ENCODE data around the gene STX17. TPM values are rescaled to one million over a fixed set of nuclear protein-coding genes. Genes with fewer than 3 reads are reported as not detected.

The STX17 gene
- total and polyA plus RNA-seq, 10 of the 15 experiments (the other 5 are each of a cell fraction or from before 2014, with no cell fraction given) = 11.5 to 29.3 (median 20.0) TPM

- 92% methylated on average over 6 of the region's 6 CpGs for WGBS (ENCODE audit: insufficient coverage, insufficient replicate concordance, low lambda C conversion rate, missing lambda C conversion rate)
- BruUV-seq (replicated peaks) = no TSS peak
- intact Hi-C loops (cut with micrococcal nuclease; ENCODE audit: unreplicated experiment) = no loop called here
Observed at GRCh38 chr9:99931155-99931840, 24.8 kb downstream of the STX17 start.

More at GRCh38 chr9:99931155-99931840, 24.8 kb downstream of the STX17 start:
- no peaks in the 10 kb centered on the region for H3K27me3 ChIP-seq (replicated peaks in 1 of 2; ENCODE audit: control insufficient read depth in 2 of 2, insufficient read depth in 2 of 2, low read length in 1 of 2)
- H3K27ac ChIP-seq (ENCODE audit: control insufficient read depth, insufficient read depth) = no peak overlapping the region
- no peaks in the 10 kb centered on the region for H3K79me2 ChIP-seq (ENCODE audit: control insufficient read depth, insufficient read depth, low read length)
- CTCF ChIA-PET = interaction anchor here (0.6 to 1.2 kb wide), 4 partner anchors 16 to 669 kb away, joined by 3 read pairs; no protein-coding TSS in a partner anchor
- no peak overlapping the region for H3K4me2 ChIP-seq (ENCODE audit: control insufficient read depth, insufficient read depth)
- H3K9me3 ChIP-seq (replicated peaks; ENCODE audit: control insufficient read depth, insufficient read depth, low read length) = no peaks in the 10 kb centered on the region; the same call in 1 of the 3 replicates
- no peaks in the 10 kb centered on the region for H3K36me3 ChIP-seq (ENCODE audit: control insufficient read depth in 2 of 2, insufficient read depth in 2 of 2, low read length in 1 of 2)
- no peak overlapping the region for H3K9ac ChIP-seq (ENCODE audit: control insufficient read depth, insufficient read depth, low read length)
- ATAC-seq (no peak), FAIRE-seq (no peak), DNase-seq (ENCODE audit: low read depth, low spot score) (no peak)
- TF ChIP-seq, protein P1, sequence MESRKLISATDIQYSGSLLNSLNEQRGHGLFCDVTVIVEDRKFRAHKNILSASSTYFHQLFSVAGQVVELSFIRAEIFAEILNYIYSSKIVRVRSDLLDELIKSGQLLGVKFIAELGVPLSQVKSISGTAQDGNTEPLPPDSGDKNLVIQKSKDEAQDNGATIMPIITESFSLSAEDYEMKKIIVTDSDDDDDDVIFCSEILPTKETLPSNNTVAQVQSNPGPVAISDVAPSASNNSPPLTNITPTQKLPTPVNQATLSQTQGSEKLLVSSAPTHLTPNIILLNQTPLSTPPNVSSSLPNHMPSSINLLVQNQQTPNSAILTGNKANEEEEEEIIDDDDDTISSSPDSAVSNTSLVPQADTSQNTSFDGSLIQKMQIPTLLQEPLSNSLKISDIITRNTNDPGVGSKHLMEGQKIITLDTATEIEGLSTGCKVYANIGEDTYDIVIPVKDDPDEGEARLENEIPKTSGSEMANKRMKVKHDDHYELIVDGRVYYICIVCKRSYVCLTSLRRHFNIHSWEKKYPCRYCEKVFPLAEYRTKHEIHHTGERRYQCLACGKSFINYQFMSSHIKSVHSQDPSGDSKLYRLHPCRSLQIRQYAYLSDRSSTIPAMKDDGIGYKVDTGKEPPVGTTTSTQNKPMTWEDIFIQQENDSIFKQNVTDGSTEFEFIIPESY (IDR thresholded peaks at IDR 0.05) = no peak
- no peak for TF ChIP-seq MEF2B (IDR thresholded peaks at IDR 0.05; ENCODE audit: partially characterized antibody, poor library complexity, severe bottlenecking)
- no peak for TF ChIP-seq ZNF207 (IDR thresholded peaks at IDR 0.05; ENCODE audit: borderline replicate concordance)
- TF ChIP-seq TBL1XR1 (IDR thresholded peaks at IDR 0.05; ENCODE audit: low read depth, low read length) = no peak
- no peak for TF ChIP-seq SRF (IDR thresholded peaks at IDR 0.05; ENCODE audit: low read depth in 2 of 2, low read length in 2 of 2)
- TF ChIP-seq CEBPB (IDR thresholded peaks at IDR 0.05; ENCODE audit: borderline replicate concordance in 1 of 2, low read depth in 2 of 2, low read length in 2 of 2) = no peak
- no peak for TF ChIP-seq MXI1 (IDR thresholded peaks at IDR 0.05; ENCODE audit: low read depth, low read length)
- no peak for TF ChIP-seq PAX8 (IDR thresholded peaks at IDR 0.05)
- TF ChIP-seq SREBF1 (IDR thresholded peaks at IDR 0.05; ENCODE audit: low read length) = no peak
- no peak for TF ChIP-seq CHD4 (IDR thresholded peaks at IDR 0.05)
- no peak for TF ChIP-seq EGR1 (IDR thresholded peaks at IDR 0.05; ENCODE audit: borderline replicate concordance in 1 of 2, low read depth in 2 of 2, low read length in 2 of 2)
- TF ChIP-seq STAT1 (conservative IDR thresholded peaks at IDR 0.05) = no peak
- no peaks in the 10 kb centered on the region for H4K20me1 ChIP-seq (ENCODE audit: control insufficient read depth, insufficient read depth)
- no peak overlapping the region for H3K4me3 ChIP-seq
- SMC1A ChIA-PET (ENCODE audit: uncharacterized antibody, unreplicated experiment) = interaction anchor here (0.7 to 1.1 kb wide), 3 partner anchors 13 to 75 kb away, joined by 3 to 5 read pairs (median 3); no protein-coding TSS in a partner anchor
- H3K4me1 ChIP-seq (ENCODE audit: control insufficient read depth, insufficient read depth, low read length) = no peaks in the 10 kb centered on the region
- in situ Hi-C loops (cut with MboI) = no loop called here
- no peak overlapping the region for H2AFZ ChIP-seq (ENCODE audit: control insufficient read depth, low read depth, low read length)
- POLR2A ChIA-PET = no interaction called here
- RAD21 ChIA-PET (ENCODE audit: unreplicated experiment) = interaction anchor here (1.1 kb wide), 1 partner anchor 12 kb away, joined by 3 read pairs; no protein-coding TSS in a partner anchor
